HL-60 (cell line): ENCODE measurements around the gene TMEM201.

Source experiments
- DNase-seq, 2 experiments: peaks; one replicate each; pipeline ENCODE4 v3.0.0-alpha.2; 2010 to 2020; ENCODE audit warnings: low read depth in 1 of 2, low spot score in 1 of 2
- H3K27ac ChIP-seq: fragments of 250-450 bp; sonication (Bioruptor Pico); replicated peaks from 2 replicates; pipeline ENCODE4 v1.5.1; 2020; ENCODE audit warnings: mild to moderate bottlenecking, moderate library complexity
- H3K27me3 ChIP-seq: fragments of 250-450 bp; sonication (Bioruptor Pico); 2 replicates; pipeline ENCODE4 v1.5.1; 2021; ENCODE audit warnings: mild to moderate bottlenecking, moderate library complexity; ENCODE audit not compliant: insufficient read depth, poor library complexity, severe bottlenecking
- H3K4me3 ChIP-seq: replicated peaks from 2 replicates; pipeline ENCODE4 v1.5.1; 2011; ENCODE audit warnings: mild to moderate bottlenecking, control low read depth, low read length; ENCODE audit not compliant: insufficient read depth
- CTCF ChIP-seq: IDR thresholded peaks from one replicate; pipeline ENCODE4 v1.5.1; 2011; ENCODE audit warnings: low read length, control low read depth, inconsistent platforms; ENCODE audit not compliant: insufficient read depth
- GABPA ChIP-seq: IDR thresholded peaks from 2 replicates; pipeline ENCODE4 v1.6.1; 2012; ENCODE audit warnings: low read depth
- POLR2AphosphoS5 ChIP-seq: IDR thresholded peaks from 2 replicates; pipeline ENCODE4 v1.6.1; 2012; ENCODE audit warnings: low read depth
- REST ChIP-seq: IDR thresholded peaks from 2 replicates; pipeline ENCODE4 v1.6.1; 2012; ENCODE audit warnings: low read depth; ENCODE audit not compliant: insufficient replicate concordance
- SPI1 ChIP-seq: IDR thresholded peaks from 2 replicates; pipeline ENCODE4 v1.6.1; 2012; ENCODE audit warnings: low read depth, mild to moderate bottlenecking, borderline replicate concordance

TMEM201 gene

GRCh38 chr1:9591669-9592509, 3.2 kb downstream of the TMEM201 start:
- no peak overlapping the region for H3K27ac ChIP-seq
- no peak for DNase-seq
- TF ChIP-seq GABPA (no peak), SPI1 (no peak), CTCF (no peak), REST (no peak), POLR2AphosphoS5 (no peak)
- no peak overlapping the region for H3K4me3 ChIP-seq
- H3K27me3 ChIP-seq = no peaks in the 10 kb centered on the region

GRCh38 chr1:9592510-9593075, 3.9 kb downstream of the TMEM201 start:
- Histone ChIP-seq H3K27me3 (no peaks in the 10 kb centered on the region), H3K27ac (peak overlapping the region; percentile 58; the same call in 1 of the 2 replicates), H3K4me3 (no peak overlapping the region)
- no peak for DNase-seq
- TF ChIP-seq SPI1 (no peak), POLR2AphosphoS5 (no peak), CTCF (no peak), GABPA (no peak), REST (no peak)

- no peak overlapping the region for H3K4me3 ChIP-seq
- no peaks in the 10 kb centered on the region for H3K27me3 ChIP-seq
- DNase-seq = no peak
- TF ChIP-seq REST (no peak), GABPA (no peak), SPI1 (no peak), CTCF (no peak), POLR2AphosphoS5 (no peak)
- peak overlapping the region; percentile 58 for H3K27ac ChIP-seq
Observed at GRCh38 chr1:9593147-9593491, 4.4 kb downstream of the TMEM201 start.
